ENCODE measurements around the gene LFNG.

LFNG gene

GRCh38 chr7:2480070-2480408 is 39.5 kb upstream of the LFNG start:
- H4K20me1 ChIP-seq (ENCODE audit: control insufficient read depth, insufficient read depth, low read depth, low read length), result no peaks in the 10 kb centered on the region; the same call in 1 of the 2 replicates
- no peaks in the 10 kb centered on the region for H3F3A ChIP-seq (ENCODE audit: control insufficient read depth, insufficient read depth)
- no peaks in the 10 kb centered on the region for H3K9me2 ChIP-seq (replicated peaks; ENCODE audit: control insufficient read depth, low read length)
- H3K9me3 ChIP-seq (ENCODE audit: control insufficient read depth, insufficient read depth, low read length), result no peaks in the 10 kb centered on the region
- no peak overlapping the region for H3K4me2 ChIP-seq (ENCODE audit: low read length)
- H3K27me3 ChIP-seq (ENCODE audit: control insufficient read depth, low read length), result no peaks in the 10 kb centered on the region
- no peaks in the 10 kb centered on the region for H3K79me2 ChIP-seq (ENCODE audit: control insufficient read depth, low read length)
- peaks cover 3% of the 10 kb centered on the region; the same call in 1 of the 2 replicates for H3K4me1 ChIP-seq (ENCODE audit: control insufficient read depth, low read length)
- no peak overlapping the region for H3K4me3 ChIP-seq (ENCODE audit: low read length)
- TF ChIP-seq CTCF (IDR thresholded peaks at IDR 0.05; ENCODE audit: low read depth, low read length, poor library complexity, severe bottlenecking) (no peak), EZH2phosphoT487 (IDR thresholded peaks at IDR 0.05; ENCODE audit: borderline replicate concordance, low read length) (no peak)
- H3K27ac ChIP-seq (ENCODE audit: low read depth, low read length), result no peak overlapping the region
- no peaks in the 10 kb centered on the region for H3K36me3 ChIP-seq (ENCODE audit: control insufficient read depth, low read length)

- Histone ChIP-seq H3K36me3 (ENCODE audit: control insufficient read depth, low read length) (no peaks in the 10 kb centered on the region), H3K27ac (ENCODE audit: low read depth, low read length) (no peak overlapping the region), H3F3A (ENCODE audit: control insufficient read depth, insufficient read depth) (no peaks in the 10 kb centered on the region), H3K4me2 (ENCODE audit: low read length) (no peak overlapping the region), H4K20me1 (ENCODE audit: control insufficient read depth, insufficient read depth, low read depth, low read length) (no peaks in the 10 kb centered on the region; the same call in 1 of the 2 replicates), H3K4me3 (ENCODE audit: low read length) (no peak overlapping the region), H3K9me2 (replicated peaks; ENCODE audit: control insufficient read depth, low read length) (no peaks in the 10 kb centered on the region), H3K9me3 (ENCODE audit: control insufficient read depth, insufficient read depth, low read length) (no peaks in the 10 kb centered on the region), H3K79me2 (ENCODE audit: control insufficient read depth, low read length) (no peaks in the 10 kb centered on the region), H3K27me3 (ENCODE audit: control insufficient read depth, low read length) (no peaks in the 10 kb centered on the region), H3K4me1 (ENCODE audit: control insufficient read depth, low read length) (peaks cover 3% of the 10 kb centered on the region; the same call in 1 of the 2 replicates)
- TF ChIP-seq CTCF (IDR thresholded peaks at IDR 0.05; ENCODE audit: low read depth, low read length, poor library complexity, severe bottlenecking) (no peak), EZH2phosphoT487 (IDR thresholded peaks at IDR 0.05; ENCODE audit: borderline replicate concordance, low read length) (no peak)
These were observed 38.4 kb upstream of the LFNG start for GRCh38 chr7:2481195-2481594.

- Histone ChIP-seq H3K9me2 (replicated peaks; ENCODE audit: control insufficient read depth, low read length) (no peaks in the 10 kb centered on the region), H3K4me2 (ENCODE audit: low read length) (no peak overlapping the region), H4K20me1 (ENCODE audit: control insufficient read depth, insufficient read depth, low read depth, low read length) (no peaks in the 10 kb centered on the region; the same call in 1 of the 2 replicates), H3K79me2 (ENCODE audit: control insufficient read depth, low read length) (no peaks in the 10 kb centered on the region), H3K4me3 (ENCODE audit: low read length) (no peak overlapping the region), H3F3A (ENCODE audit: control insufficient read depth, insufficient read depth) (no peaks in the 10 kb centered on the region), H3K27me3 (ENCODE audit: control insufficient read depth, low read length) (no peaks in the 10 kb centered on the region), H3K36me3 (ENCODE audit: control insufficient read depth, low read length) (no peaks in the 10 kb centered on the region), H3K4me1 (ENCODE audit: control insufficient read depth, low read length) (no peaks in the 10 kb centered on the region), H3K27ac (ENCODE audit: low read depth, low read length) (no peak overlapping the region), H3K9me3 (ENCODE audit: control insufficient read depth, insufficient read depth, low read length) (no peaks in the 10 kb centered on the region)
- peak; percentile 53 for TF ChIP-seq CTCF (IDR thresholded peaks at IDR 0.05; ENCODE audit: low read depth, low read length, poor library complexity, severe bottlenecking)
- TF ChIP-seq EZH2phosphoT487 (IDR thresholded peaks at IDR 0.05; ENCODE audit: borderline replicate concordance, low read length), result no peak
These were observed 36.7 kb upstream of the LFNG start for GRCh38 chr7:2482725-2483451.
